D721Med (cell line): ENCODE data around the gene WNT5A.

ENCODE experiments used
- DNase-seq: peaks from one replicate; pipeline ENCODE4 v3.0.0; 2011; ENCODE audit warnings: low spot score; ENCODE audit not compliant: insufficient read length
- FAIRE-seq: peaks from 2 replicates; lab custom pipeline; 2011; peaks lifted over from hg19 to GRCh38; lab: Jason Lieb, UNC
- CTCF ChIP-seq: IDR thresholded peaks from 2 replicates; pipeline ENCODE4 v1.5.1; 2012; ENCODE audit warnings: mild to moderate bottlenecking, control low read depth; ENCODE audit not compliant: insufficient read depth; ENCODE audit errors: missing control alignments

Gene WNT5A

GRCh38 chr3:55449527-55449926 is 37.6 kb downstream of the WNT5A start:
- DNase-seq (no peak), FAIRE-seq (no peak)
- TF ChIP-seq CTCF: no peak

- TF ChIP-seq CTCF: no peak
- DNase-seq (no peak), FAIRE-seq (no peak)
Measured at GRCh38 chr3:55446850-55447249, 40.3 kb downstream of the WNT5A start.

GRCh38 chr3:55445551-55445950 is 41.6 kb downstream of the WNT5A start:
- no peak for TF ChIP-seq CTCF
- FAIRE-seq (no peak), DNase-seq (no peak)

GRCh38 chr3:55443346-55443745 is 43.8 kb downstream of the WNT5A start:
- DNase-seq: no peak
- no peak for FAIRE-seq
- no peak for TF ChIP-seq CTCF

GRCh38 chr3:55442861-55443260 is 44.2 kb downstream of the WNT5A start:
- no peak for TF ChIP-seq CTCF
- DNase-seq (no peak), FAIRE-seq (no peak)

GRCh38 chr3:55441499-55441898 is 45.6 kb downstream of the WNT5A start:
- DNase-seq: no peak
- FAIRE-seq: no peak
- TF ChIP-seq CTCF: no peak

- TF ChIP-seq CTCF: no peak
- DNase-seq: no peak
- no peak for FAIRE-seq
Measured at GRCh38 chr3:55440104-55440708, 46.9 kb downstream of the WNT5A start.
